Middle frontal gyrus (tissue), 1 donor: ENCODE measurements around the gene GFOD1.
A peak's percentile ranks its signal among the peaks of the same experiment; 100 is the strongest.
"Not testable (repeated sequence)": the region's sequence is repeated elsewhere in the genome, so short reads cannot be mapped to it uniquely, and the experiment has no call there.

Experiments used
- DNase-seq: peaks from one replicate; pipeline ENCODE4 v3.0.0-alpha.2; 2015; ENCODE audit warnings: low spot score; ENCODE audit errors: extremely low spot score

GFOD1 gene

GRCh38 chr6:13407368-13407708 is 80.1 kb downstream of the GFOD1 start:
- DNase-seq, result no peak

GRCh38 chr6:13406781-13407180 is 80.6 kb downstream of the GFOD1 start:
- DNase-seq, result no peak

- DNase-seq, result no peak
Observed at GRCh38 chr6:13405961-13406477, 81.4 kb downstream of the GFOD1 start.

GRCh38 chr6:13404892-13405254 is 82.5 kb downstream of the GFOD1 start:
- DNase-seq, result no peak

GRCh38 chr6:13404228-13404891 is 83.0 kb downstream of the GFOD1 start:
- DNase-seq, result no peak

GRCh38 chr6:13402711-13403110 is 84.7 kb downstream of the GFOD1 start:
- no peak for DNase-seq

- DNase-seq, result no peak
Observed at GRCh38 chr6:13400772-13401171, 86.6 kb downstream of the GFOD1 start.

- no peak for DNase-seq
Observed at GRCh38 chr6:13398421-13398994, 88.9 kb downstream of the GFOD1 start.

- DNase-seq, result no peak
Observed at GRCh38 chr6:13398069-13398381, 89.4 kb downstream of the GFOD1 start.

- DNase-seq, result no peak
Observed at GRCh38 chr6:13397359-13398068, 89.9 kb downstream of the GFOD1 start.

- DNase-seq, result no peak
Observed at GRCh38 chr6:13396241-13396792, 91.1 kb downstream of the GFOD1 start.

- peak; percentile 53 for DNase-seq
Observed at GRCh38 chr6:13395272-13396237, 91.8 kb downstream of the GFOD1 start.

GRCh38 chr6:13392462-13392861 is 94.9 kb downstream of the GFOD1 start:
- no peak for DNase-seq

- DNase-seq, result no peak
Observed at GRCh38 chr6:13391537-13391936, 95.9 kb downstream of the GFOD1 start.

- DNase-seq, result no peak
Observed at GRCh38 chr6:13390658-13391057, 96.7 kb downstream of the GFOD1 start.

- not testable (repeated sequence) for DNase-seq
Observed at GRCh38 chr6:13389237-13389636, 98.2 kb downstream of the GFOD1 start.

- not testable (repeated sequence) for DNase-seq
Observed at GRCh38 chr6:13388769-13389168, 98.6 kb downstream of the GFOD1 start.

GRCh38 chr6:13384966-13385365 is 102.4 kb downstream of the GFOD1 start:
- DNase-seq, result no peak

- no peak for DNase-seq
Observed at GRCh38 chr6:13384506-13384905, 102.9 kb downstream of the GFOD1 start.

- peak; percentile 3 for DNase-seq
Observed at GRCh38 chr6:13383328-13384163, 103.9 kb downstream of the GFOD1 start.
